NCI-H748 (cell line): ENCODE results near the gene CHRNG.

Source experiments
- DNase-seq: peaks from one replicate; lab custom pipeline; 2025; ENCODE audit not compliant: unreplicated experiment; lab: John Stamatoyannopoulos, UW

CHRNG gene

GRCh38 chr2:232505856-232506255, 33.6 kb upstream of the CHRNG start:
- DNase-seq = no peak

- no peak for DNase-seq
Observed at GRCh38 chr2:232506709-232507108, 32.8 kb upstream of the CHRNG start.

- no peak for DNase-seq
Observed at GRCh38 chr2:232508251-232508650, 31.2 kb upstream of the CHRNG start.

GRCh38 chr2:232511336-232511890, 28.1 kb upstream of the CHRNG start:
- DNase-seq = peak; percentile 62

- DNase-seq = peak; percentile 46
Observed at GRCh38 chr2:232512602-232513001, 26.9 kb upstream of the CHRNG start.

GRCh38 chr2:232513353-232513752, 26.1 kb upstream of the CHRNG start:
- no peak for DNase-seq

- no peak for DNase-seq
Observed at GRCh38 chr2:232515639-232516038, 23.9 kb upstream of the CHRNG start.

- DNase-seq = no peak
Observed at GRCh38 chr2:232516551-232516950, 22.9 kb upstream of the CHRNG start.

- no peak for DNase-seq
Observed at GRCh38 chr2:232518844-232519243, 20.6 kb upstream of the CHRNG start.

- DNase-seq = peak; percentile 33
Observed at GRCh38 chr2:232519581-232520438, 19.7 kb upstream of the CHRNG start, which contains the start of gene PRSS56. PRSS56 (plus strand) TSS chr2:232520388; CDS start chr2:232520599, 211 bp downstream.

GRCh38 chr2:232520489-232520888, 19.0 kb upstream of the CHRNG start:
- no peak for DNase-seq

GRCh38 chr2:232521098-232521497, 18.4 kb upstream of the CHRNG start:
- no peak for DNase-seq

- DNase-seq = peak; percentile 41
Observed at GRCh38 chr2:232521959-232522622, 17.4 kb upstream of the CHRNG start.

- no peak for DNase-seq
Observed at GRCh38 chr2:232522623-232523401, 16.7 kb upstream of the CHRNG start.

GRCh38 chr2:232523402-232523681, 16.1 kb upstream of the CHRNG start:
- peak; percentile 13 for DNase-seq

GRCh38 chr2:232523682-232524597, 15.6 kb upstream of the CHRNG start:
- peak; percentile 77 for DNase-seq

GRCh38 chr2:232524771-232525170, 14.7 kb upstream of the CHRNG start:
- DNase-seq = no peak

- no peak for DNase-seq
Observed at GRCh38 chr2:232525199-232525598, 14.3 kb upstream of the CHRNG start.

- DNase-seq = peak; percentile 14
Observed at GRCh38 chr2:232525791-232526371, 13.6 kb upstream of the CHRNG start, which contains the start of gene CHRND. CHRND (plus strand) TSS chr2:232526160; CDS start chr2:232526216, 56 bp downstream.
